ENCODE measurements around the gene RTN4R.
"Not testable (repeated sequence)": the region's sequence is repeated elsewhere in the genome, so short reads cannot be mapped to it uniquely, and the experiment has no call there.

The RTN4R gene

DNA sequence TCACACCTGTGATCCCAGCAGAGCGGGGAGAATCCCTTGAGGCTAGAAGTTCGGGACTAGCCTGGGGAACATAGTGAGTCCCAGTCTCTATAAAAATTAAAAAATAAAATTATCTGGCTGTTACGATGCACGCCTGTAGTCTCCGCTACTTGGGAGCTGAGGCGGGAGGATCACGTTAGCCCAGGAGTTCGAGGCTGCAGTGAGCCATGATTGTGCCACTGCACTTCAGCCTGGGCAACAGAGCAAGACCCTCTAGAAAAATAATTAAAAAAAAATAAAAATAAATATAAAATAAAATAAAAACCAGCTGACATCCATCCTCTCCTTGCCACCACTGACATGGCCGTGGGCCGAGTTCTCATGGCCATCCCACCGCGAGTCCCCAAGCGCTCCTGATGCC is 7.7 kb upstream of the RTN4R start:
- Histone ChIP-seq H3K79me2 (ENCODE audit: control insufficient read depth, insufficient read depth, low read length, unreplicated experiment) (no peaks in the 10 kb centered on the region), H3K4me1 (ENCODE audit: control insufficient read depth, insufficient read depth, low read length, unreplicated experiment) (no peaks in the 10 kb centered on the region), H3K4me3 (ENCODE audit: low read depth, low read length) (no peak overlapping the region), H3K27me3 (ENCODE audit: insufficient read depth, low read length) (no peaks in the 10 kb centered on the region), H3K36me3 (ENCODE audit: insufficient read depth, low read length) (no peaks in the 10 kb centered on the region), H3K27ac (ENCODE audit: low read depth, low read length) (no peak overlapping the region), H2AFZ (ENCODE audit: low read length, unreplicated experiment) (no peak overlapping the region)

DNA sequence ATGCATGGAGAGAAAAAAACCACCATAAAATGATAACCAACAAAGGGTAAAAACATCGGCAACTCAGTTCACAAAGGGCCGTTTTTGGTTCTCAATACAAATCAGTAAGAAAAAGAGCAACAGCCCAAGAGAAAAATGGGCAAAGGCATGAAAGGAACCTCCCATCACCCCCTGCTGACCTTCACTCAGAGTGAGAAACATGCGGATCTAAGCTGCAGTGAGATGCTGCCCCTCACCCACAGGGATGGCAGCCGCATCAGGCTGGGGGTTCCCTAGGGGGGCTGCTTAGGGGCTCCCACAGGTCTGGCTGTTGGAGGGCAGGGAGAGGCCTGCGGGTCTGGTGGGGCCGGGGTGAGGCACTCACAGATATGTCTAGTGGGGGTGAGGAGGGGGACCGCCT is 7.2 kb upstream of the RTN4R start:
- not testable (repeated sequence) for H3K36me3 ChIP-seq (ENCODE audit: insufficient read depth, low read length); H3K4me3 ChIP-seq (ENCODE audit: low read depth, low read length); H2AFZ ChIP-seq (ENCODE audit: low read length, unreplicated experiment); H3K27ac ChIP-seq (ENCODE audit: low read depth, low read length); H3K27me3 ChIP-seq (ENCODE audit: insufficient read depth, low read length); H3K4me1 ChIP-seq (ENCODE audit: control insufficient read depth, insufficient read depth, low read length, unreplicated experiment); H3K79me2 ChIP-seq (ENCODE audit: control insufficient read depth, insufficient read depth, low read length, unreplicated experiment)

DNA sequence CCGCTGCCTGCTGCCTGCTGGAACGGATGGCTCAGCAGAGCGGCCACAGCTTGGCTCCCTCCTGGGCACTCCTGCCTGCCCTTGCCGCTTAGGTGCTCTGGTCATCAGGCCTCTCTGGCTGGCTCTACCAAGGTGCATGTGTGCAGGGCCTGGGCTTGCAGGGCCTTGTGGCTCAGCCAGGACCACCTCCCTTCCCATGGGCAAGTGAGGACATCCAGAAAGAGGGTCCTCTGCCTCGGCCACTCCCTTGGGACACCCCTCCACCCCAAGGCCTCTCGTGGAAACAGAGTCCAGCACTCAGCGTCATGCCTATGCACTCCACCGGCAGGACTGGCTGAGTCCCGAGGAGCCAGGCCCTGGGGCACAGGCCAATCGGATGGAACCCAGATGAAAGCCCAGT is 6.3 kb upstream of the RTN4R start:
- not testable (repeated sequence) for H3K79me2 ChIP-seq (ENCODE audit: control insufficient read depth, insufficient read depth, low read length, unreplicated experiment); H3K27ac ChIP-seq (ENCODE audit: low read depth, low read length); H3K4me1 ChIP-seq (ENCODE audit: control insufficient read depth, insufficient read depth, low read length, unreplicated experiment); H3K36me3 ChIP-seq (ENCODE audit: insufficient read depth, low read length); H2AFZ ChIP-seq (ENCODE audit: low read length, unreplicated experiment); H3K27me3 ChIP-seq (ENCODE audit: insufficient read depth, low read length); H3K4me3 ChIP-seq (ENCODE audit: low read depth, low read length)

- Histone ChIP-seq H2AFZ (ENCODE audit: low read length, unreplicated experiment) (no peak overlapping the region), H3K36me3 (ENCODE audit: insufficient read depth, low read length) (no peaks in the 10 kb centered on the region), H3K79me2 (ENCODE audit: control insufficient read depth, insufficient read depth, low read length, unreplicated experiment) (no peaks in the 10 kb centered on the region), H3K27me3 (ENCODE audit: insufficient read depth, low read length) (no peaks in the 10 kb centered on the region), H3K4me1 (ENCODE audit: control insufficient read depth, insufficient read depth, low read length, unreplicated experiment) (no peaks in the 10 kb centered on the region), H3K4me3 (ENCODE audit: low read depth, low read length) (no peak overlapping the region), H3K27ac (ENCODE audit: low read depth, low read length) (no peak overlapping the region)
Measured at GRCh38 chr22:20273758-20274181, 5.7 kb upstream of the RTN4R start.

DNA sequence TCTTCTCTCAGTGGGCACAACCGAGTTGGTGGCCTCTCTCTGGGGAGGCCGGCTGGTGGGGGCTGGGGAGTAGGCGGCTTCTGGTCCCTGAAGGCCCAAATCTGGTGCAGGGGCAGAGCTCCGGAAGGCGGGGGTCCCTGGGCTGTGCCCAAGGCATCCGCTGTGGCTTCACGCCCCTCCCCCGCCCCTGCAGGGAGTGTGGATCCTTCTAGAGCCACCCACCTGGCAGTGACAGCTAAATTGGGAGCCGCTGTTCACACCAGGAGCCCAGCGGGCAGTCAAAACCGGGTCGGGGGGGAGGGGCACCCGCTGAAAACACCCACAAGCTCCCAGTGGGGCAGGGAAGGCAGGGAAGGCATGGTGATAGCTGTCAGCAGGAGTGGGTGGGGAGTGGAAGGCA is 4.6 kb upstream of the RTN4R start:
- H3K4me3 ChIP-seq (ENCODE audit: low read depth, low read length), result no peak overlapping the region
- no peaks in the 10 kb centered on the region for H3K27me3 ChIP-seq (ENCODE audit: insufficient read depth, low read length)
- H3K4me1 ChIP-seq (ENCODE audit: control insufficient read depth, insufficient read depth, low read length, unreplicated experiment), result no peaks in the 10 kb centered on the region
- no peaks in the 10 kb centered on the region for H3K36me3 ChIP-seq (ENCODE audit: insufficient read depth, low read length)
- no peaks in the 10 kb centered on the region for H3K79me2 ChIP-seq (ENCODE audit: control insufficient read depth, insufficient read depth, low read length, unreplicated experiment)
- H2AFZ ChIP-seq (ENCODE audit: low read length, unreplicated experiment), result no peak overlapping the region
- no peak overlapping the region for H3K27ac ChIP-seq (ENCODE audit: low read depth, low read length)

DNA sequence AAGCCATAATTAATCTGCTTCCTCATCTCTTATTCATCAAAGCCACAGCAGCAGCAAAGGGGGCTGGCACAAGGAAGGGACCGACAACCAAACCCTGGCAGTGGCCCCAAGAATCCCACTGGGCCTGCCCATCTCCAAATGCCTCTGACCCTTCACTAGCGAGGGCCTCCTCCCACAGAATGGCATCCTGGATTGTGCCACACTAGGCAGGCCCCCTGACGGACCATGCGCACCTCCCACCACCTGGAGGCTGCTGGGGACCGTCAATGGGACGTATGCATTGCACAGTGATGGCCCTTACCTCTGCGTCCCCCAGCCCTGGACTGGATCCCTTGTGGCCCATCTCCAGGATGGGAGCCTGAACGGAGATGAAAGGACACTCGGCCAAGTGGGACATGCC is 4.1 kb upstream of the RTN4R start:
- Histone ChIP-seq H3K36me3 (ENCODE audit: insufficient read depth, low read length) (no peaks in the 10 kb centered on the region), H3K4me3 (ENCODE audit: low read depth, low read length) (no peak overlapping the region)

GRCh38 chr22:20271114-20271994 is 3.2 kb upstream of the RTN4R start:
- no peaks in the 10 kb centered on the region for H3K79me2 ChIP-seq (ENCODE audit: control insufficient read depth, insufficient read depth, low read length, unreplicated experiment)
- no peaks in the 10 kb centered on the region for H3K36me3 ChIP-seq (ENCODE audit: insufficient read depth, low read length)
- H3K27ac ChIP-seq (ENCODE audit: low read depth, low read length), result no peak overlapping the region
- no peaks in the 10 kb centered on the region for H3K27me3 ChIP-seq (ENCODE audit: insufficient read depth, low read length)
- H2AFZ ChIP-seq (ENCODE audit: low read length, unreplicated experiment), result no peak overlapping the region
- H3K4me3 ChIP-seq (ENCODE audit: low read depth, low read length), result no peak overlapping the region
- H3K4me1 ChIP-seq (ENCODE audit: control insufficient read depth, insufficient read depth, low read length, unreplicated experiment), result no peaks in the 10 kb centered on the region

More for the DNA sequence above, 4.1 kb upstream of the RTN4R start:
- no peak overlapping the region for H3K27ac ChIP-seq (ENCODE audit: low read depth, low read length)
- H3K4me1 ChIP-seq (ENCODE audit: control insufficient read depth, insufficient read depth, low read length, unreplicated experiment), result no peaks in the 10 kb centered on the region
- H2AFZ ChIP-seq (ENCODE audit: low read length, unreplicated experiment), result no peak overlapping the region
- no peaks in the 10 kb centered on the region for H3K27me3 ChIP-seq (ENCODE audit: insufficient read depth, low read length)
- H3K79me2 ChIP-seq (ENCODE audit: control insufficient read depth, insufficient read depth, low read length, unreplicated experiment), result no peaks in the 10 kb centered on the region

- not testable (repeated sequence) for H2AFZ ChIP-seq (ENCODE audit: low read length, unreplicated experiment); H3K4me3 ChIP-seq (ENCODE audit: low read depth, low read length); H3K27ac ChIP-seq (ENCODE audit: low read depth, low read length); H3K27me3 ChIP-seq (ENCODE audit: insufficient read depth, low read length); H3K4me1 ChIP-seq (ENCODE audit: control insufficient read depth, insufficient read depth, low read length, unreplicated experiment); H3K36me3 ChIP-seq (ENCODE audit: insufficient read depth, low read length); H3K79me2 ChIP-seq (ENCODE audit: control insufficient read depth, insufficient read depth, low read length, unreplicated experiment)
Measured at GRCh38 chr22:20270190-20271113, 2.3 kb upstream of the RTN4R start.

DNA sequence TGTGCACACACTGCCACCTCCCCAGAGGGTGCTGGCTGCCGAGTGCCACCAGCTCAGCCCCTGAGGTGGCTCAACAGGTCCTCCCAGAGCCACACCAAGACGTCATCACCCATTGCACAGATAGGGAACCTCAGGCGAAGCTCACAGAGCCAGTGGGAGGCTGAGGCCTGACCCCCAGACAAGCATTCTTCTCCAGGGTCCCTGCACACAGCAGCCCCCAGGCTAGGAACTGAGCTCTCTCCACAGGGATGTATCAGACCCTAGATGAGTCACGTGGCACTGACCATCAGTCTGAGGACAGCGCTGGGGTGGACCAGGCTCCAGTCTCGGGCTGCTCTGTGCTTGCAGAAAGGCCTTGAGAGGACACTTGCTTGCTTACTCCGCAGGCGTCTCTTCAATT is 1.6 kb upstream of the RTN4R start:
- H3K79me2 ChIP-seq (ENCODE audit: control insufficient read depth, insufficient read depth, low read length, unreplicated experiment); H3K36me3 ChIP-seq (ENCODE audit: insufficient read depth, low read length); H3K4me3 ChIP-seq (ENCODE audit: low read depth, low read length): not testable (repeated sequence)

DNA sequence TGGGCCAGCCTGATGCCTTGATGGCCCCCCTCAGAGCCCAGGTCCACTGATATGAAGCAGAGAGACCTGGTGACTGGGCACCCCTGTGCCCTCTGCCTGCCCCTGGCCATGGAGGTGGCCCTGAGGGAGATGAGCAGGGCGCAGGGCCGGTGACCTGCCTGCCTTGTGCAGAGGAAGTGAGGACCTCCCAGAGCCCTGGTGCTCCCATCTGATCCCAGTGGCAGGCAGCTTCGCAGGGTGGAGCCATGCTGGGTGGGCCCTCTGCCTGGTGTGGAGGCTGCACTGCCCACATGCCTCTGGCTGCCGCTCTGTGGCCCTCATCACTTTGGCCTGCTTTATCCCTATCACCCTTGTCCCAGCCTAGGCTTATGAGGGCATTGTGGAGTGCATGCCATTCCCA is 1.1 kb upstream of the RTN4R start:
- H2AFZ ChIP-seq (ENCODE audit: low read length, unreplicated experiment); H3K4me1 ChIP-seq (ENCODE audit: control insufficient read depth, insufficient read depth, low read length, unreplicated experiment); H3K27me3 ChIP-seq (ENCODE audit: insufficient read depth, low read length); H3K27ac ChIP-seq (ENCODE audit: low read depth, low read length); H3K36me3 ChIP-seq (ENCODE audit: insufficient read depth, low read length); H3K79me2 ChIP-seq (ENCODE audit: control insufficient read depth, insufficient read depth, low read length, unreplicated experiment); H3K4me3 ChIP-seq (ENCODE audit: low read depth, low read length): not testable (repeated sequence)

More for the DNA sequence above, 1.6 kb upstream of the RTN4R start:
- H3K27ac ChIP-seq (ENCODE audit: low read depth, low read length); H2AFZ ChIP-seq (ENCODE audit: low read length, unreplicated experiment); H3K27me3 ChIP-seq (ENCODE audit: insufficient read depth, low read length); H3K4me1 ChIP-seq (ENCODE audit: control insufficient read depth, insufficient read depth, low read length, unreplicated experiment): not testable (repeated sequence)
